ENCODE results near the gene GSTT4.
A peak's percentile ranks its signal among the peaks of the same experiment; 100 is the strongest.
"Not testable (repeated sequence)": the region's sequence is repeated elsewhere in the genome, so short reads cannot be mapped to it uniquely, and the experiment has no call there.

GSTT4 gene

DNA sequence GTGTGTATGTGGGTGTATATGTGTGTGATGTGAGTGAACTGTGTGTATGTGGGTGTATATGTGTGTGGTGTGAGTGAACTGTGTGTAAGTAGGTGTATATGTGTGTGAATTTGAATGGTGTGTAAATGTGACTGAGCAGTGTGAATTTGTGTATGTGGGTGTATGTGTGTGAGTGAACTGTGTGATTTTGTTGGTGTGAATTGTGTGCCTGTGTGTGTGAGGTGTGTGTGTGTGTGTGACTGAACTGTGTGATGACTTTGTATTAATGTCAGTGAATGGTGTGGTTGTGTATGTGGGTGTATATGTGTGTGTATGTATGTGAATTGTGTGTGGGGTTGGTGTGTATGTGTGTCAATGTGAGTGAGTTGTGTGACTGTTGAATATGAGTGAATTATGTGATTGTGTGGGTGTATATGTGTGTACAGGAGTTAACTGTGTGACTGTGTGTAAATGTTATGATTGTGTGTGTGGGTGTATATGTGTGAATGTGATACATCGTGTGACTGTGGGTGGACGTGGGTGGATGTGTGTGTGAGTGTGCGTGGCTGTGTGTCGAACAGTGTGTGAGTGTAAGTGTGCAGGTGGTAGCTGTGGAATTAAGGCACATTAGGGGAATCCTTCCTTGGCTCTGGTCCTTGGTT lies 18.6 kb downstream of the GSTT4 start:
- H4K8ac ChIP-seq (ENCODE audit: low read depth, low read length); H3K79me1 ChIP-seq (ENCODE audit: low read length); H3K4me2 ChIP-seq (ENCODE audit: low read length); H3K4me1 ChIP-seq (ENCODE audit: control insufficient read depth in 1 of 2, insufficient read depth in 2 of 2, low read length in 2 of 2); H3K14ac ChIP-seq (ENCODE audit: low read length); H2BK12ac ChIP-seq (ENCODE audit: low read length); H4K91ac ChIP-seq (ENCODE audit: low read depth, low read length); H3K9me3 ChIP-seq (ENCODE audit: insufficient read depth, low read depth, low read length); H3K27me3 ChIP-seq (ENCODE audit: insufficient read depth, low read length); DNase-seq; H3K23ac ChIP-seq (ENCODE audit: low read length); H3K27ac ChIP-seq (ENCODE audit: low read depth, low read length); H3K36me3 ChIP-seq (ENCODE audit: control insufficient read depth in 1 of 2, insufficient read depth in 2 of 2, low read length in 2 of 2); H2AK5ac ChIP-seq (ENCODE audit: low read length); H2AFZ ChIP-seq (ENCODE audit: insufficient read depth, low read length, poor library complexity); H3K79me2 ChIP-seq (ENCODE audit: control insufficient read depth, insufficient read depth, low read length, poor library complexity); H3K4ac ChIP-seq (ENCODE audit: low read depth, low read length); H2BK5ac ChIP-seq (ENCODE audit: low read depth, low read length, poor library complexity); H3K4me3 ChIP-seq (ENCODE audit: low read depth, low read length); H3K18ac ChIP-seq (ENCODE audit: low read length); H3K9ac ChIP-seq (ENCODE audit: low read length); H2BK120ac ChIP-seq (ENCODE audit: insufficient read depth, low read length, poor library complexity); H4K12ac ChIP-seq (ENCODE audit: low read depth, low read length): not testable (repeated sequence)
- no CpG with 5 or more reads among the region's 4 CpGs for WGBS (ENCODE audit: extremely low coverage, insufficient coverage, insufficient read length)

DNA sequence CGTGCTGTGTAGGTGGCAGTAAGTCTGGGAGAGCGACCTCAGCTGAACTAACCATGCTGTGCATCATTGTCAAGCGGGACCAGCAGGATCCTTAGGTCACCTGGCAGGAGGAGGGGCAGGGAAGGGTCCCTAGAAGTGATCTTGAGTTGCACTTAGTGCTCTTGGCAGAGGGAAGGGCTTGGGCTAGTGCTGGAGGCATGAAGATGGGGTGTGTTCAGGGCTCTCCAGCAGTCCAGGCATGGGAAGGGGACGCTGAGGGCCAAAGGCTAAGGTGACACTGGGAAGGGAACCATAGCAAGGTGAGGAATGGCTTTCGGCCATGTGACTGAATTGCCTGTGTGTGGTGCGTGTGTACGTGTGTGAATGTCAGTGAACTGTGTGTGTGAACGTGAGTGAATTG lies 19.2 kb downstream of the GSTT4 start:
- not testable (repeated sequence) for DNase-seq; H3K4ac ChIP-seq (ENCODE audit: low read depth, low read length); H3K4me1 ChIP-seq (ENCODE audit: control insufficient read depth in 1 of 2, insufficient read depth in 2 of 2, low read length in 2 of 2); H2BK12ac ChIP-seq (ENCODE audit: low read length); H3K4me3 ChIP-seq (ENCODE audit: low read depth, low read length); H3K9me3 ChIP-seq (ENCODE audit: insufficient read depth, low read depth, low read length); H3K27me3 ChIP-seq (ENCODE audit: insufficient read depth, low read length); H2BK5ac ChIP-seq (ENCODE audit: low read depth, low read length, poor library complexity); H3K4me2 ChIP-seq (ENCODE audit: low read length); H3K79me1 ChIP-seq (ENCODE audit: low read length); H4K8ac ChIP-seq (ENCODE audit: low read depth, low read length); H4K91ac ChIP-seq (ENCODE audit: low read depth, low read length); H3K23ac ChIP-seq (ENCODE audit: low read length); H3K36me3 ChIP-seq (ENCODE audit: control insufficient read depth in 1 of 2, insufficient read depth in 2 of 2, low read length in 2 of 2); H4K12ac ChIP-seq (ENCODE audit: low read depth, low read length); H3K79me2 ChIP-seq (ENCODE audit: control insufficient read depth, insufficient read depth, low read length, poor library complexity); H3K9ac ChIP-seq (ENCODE audit: low read length); H2BK120ac ChIP-seq (ENCODE audit: insufficient read depth, low read length, poor library complexity); H2AFZ ChIP-seq (ENCODE audit: insufficient read depth, low read length, poor library complexity); H3K18ac ChIP-seq (ENCODE audit: low read length); H3K27ac ChIP-seq (ENCODE audit: low read depth, low read length); H2AK5ac ChIP-seq (ENCODE audit: low read length); H3K14ac ChIP-seq (ENCODE audit: low read length)
- no CpG with 5 or more reads among the region's 8 CpGs for WGBS (ENCODE audit: extremely low coverage, insufficient coverage, insufficient read length)

DNA sequence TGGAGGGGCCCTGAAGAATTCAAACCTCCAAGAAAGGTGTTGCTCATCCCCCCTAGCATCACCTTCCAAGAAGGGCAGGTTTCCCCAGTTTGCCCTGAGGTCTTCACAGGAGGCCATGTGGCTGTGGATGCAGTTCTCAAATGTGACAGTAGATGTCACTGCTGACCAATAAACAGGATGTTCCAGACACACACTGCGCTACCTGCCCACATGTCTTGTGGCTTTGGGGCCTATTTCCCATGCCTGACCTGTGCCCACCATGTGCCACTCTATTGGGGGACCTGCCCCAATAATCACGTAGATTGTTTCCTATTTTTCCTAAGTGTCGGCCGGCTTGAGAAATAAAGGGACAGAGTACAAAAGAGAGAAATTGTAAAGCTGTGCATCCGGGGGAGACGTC lies 20.8 kb downstream of the GSTT4 start:
- H2BK12ac ChIP-seq (ENCODE audit: low read length) = no peak overlapping the region
- no peak overlapping the region for H2BK5ac ChIP-seq (ENCODE audit: low read depth, low read length, poor library complexity)
- WGBS (ENCODE audit: extremely low coverage, insufficient coverage, insufficient read length) = no CpG with 5 or more reads among the region's 6 CpGs
- no peak overlapping the region for H4K8ac ChIP-seq (ENCODE audit: low read depth, low read length)
- no peaks in the 10 kb centered on the region for H3K36me3 ChIP-seq (ENCODE audit: control insufficient read depth in 1 of 2, insufficient read depth in 2 of 2, low read length in 2 of 2)
- H2AFZ ChIP-seq (ENCODE audit: insufficient read depth, low read length, poor library complexity) = no peak overlapping the region
- H3K27ac ChIP-seq (ENCODE audit: low read depth, low read length) = no peak overlapping the region
- H3K18ac ChIP-seq (ENCODE audit: low read length) = no peak overlapping the region
- no peak overlapping the region for H4K91ac ChIP-seq (ENCODE audit: low read depth, low read length)
- H3K4me3 ChIP-seq (ENCODE audit: low read depth, low read length) = no peak overlapping the region
- H3K4ac ChIP-seq (ENCODE audit: low read depth, low read length) = no peak overlapping the region
- H2AK5ac ChIP-seq (ENCODE audit: low read length) = no peak overlapping the region
- no peaks in the 10 kb centered on the region for H3K79me2 ChIP-seq (ENCODE audit: control insufficient read depth, insufficient read depth, low read length, poor library complexity)
- no peaks in the 10 kb centered on the region for H3K79me1 ChIP-seq (ENCODE audit: low read length)
- H3K9me3 ChIP-seq (ENCODE audit: insufficient read depth, low read depth, low read length) = no peaks in the 10 kb centered on the region
- no peak overlapping the region for H4K12ac ChIP-seq (ENCODE audit: low read depth, low read length)
- no peak overlapping the region for H3K23ac ChIP-seq (ENCODE audit: low read length)
- H3K27me3 ChIP-seq (ENCODE audit: insufficient read depth, low read length) = no peaks in the 10 kb centered on the region
- no peak overlapping the region for H3K4me2 ChIP-seq (ENCODE audit: low read length)
- no peak overlapping the region for H3K9ac ChIP-seq (ENCODE audit: low read length)
- no peak overlapping the region for H2BK120ac ChIP-seq (ENCODE audit: insufficient read depth, low read length, poor library complexity)
- H3K4me1 ChIP-seq (ENCODE audit: control insufficient read depth in 1 of 2, insufficient read depth in 2 of 2, low read length in 2 of 2) = no peaks in the 10 kb centered on the region
- peak; percentile 16 to 55 for DNase-seq
- no peak overlapping the region for H3K14ac ChIP-seq (ENCODE audit: low read length)

DNA sequence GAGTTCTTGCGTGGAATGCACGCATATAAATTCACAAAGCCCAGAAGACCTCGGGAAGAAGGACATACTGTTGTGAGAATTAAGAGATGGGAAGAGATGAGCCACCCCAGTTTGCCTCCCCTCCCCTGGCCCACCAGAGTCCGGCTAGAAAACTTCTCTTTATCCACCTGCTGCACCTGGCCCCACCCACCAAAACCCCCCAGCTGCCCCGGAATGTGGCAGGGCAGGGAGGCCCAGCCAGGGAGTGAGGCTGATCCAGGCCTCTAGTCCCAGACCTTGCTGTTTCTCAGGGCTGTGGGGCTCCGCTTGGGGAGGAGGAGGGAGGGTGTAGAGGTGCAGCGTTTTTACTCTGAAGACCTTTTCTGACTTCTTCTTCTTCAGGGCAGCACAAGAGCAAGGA lies 24.7 kb downstream of the GSTT4 start:
- not testable (repeated sequence) for H2AFZ ChIP-seq (ENCODE audit: insufficient read depth, low read length, poor library complexity); H3K36me3 ChIP-seq (ENCODE audit: control insufficient read depth in 1 of 2, insufficient read depth in 2 of 2, low read length in 2 of 2); H3K14ac ChIP-seq (ENCODE audit: low read length); H2BK120ac ChIP-seq (ENCODE audit: insufficient read depth, low read length, poor library complexity); H3K9ac ChIP-seq (ENCODE audit: low read length); H3K4ac ChIP-seq (ENCODE audit: low read depth, low read length); H3K27me3 ChIP-seq (ENCODE audit: insufficient read depth, low read length); H4K91ac ChIP-seq (ENCODE audit: low read depth, low read length); DNase-seq; H3K79me1 ChIP-seq (ENCODE audit: low read length); H3K23ac ChIP-seq (ENCODE audit: low read length); H4K12ac ChIP-seq (ENCODE audit: low read depth, low read length); H3K9me3 ChIP-seq (ENCODE audit: insufficient read depth, low read depth, low read length); H2BK5ac ChIP-seq (ENCODE audit: low read depth, low read length, poor library complexity); H4K8ac ChIP-seq (ENCODE audit: low read depth, low read length); H2AK5ac ChIP-seq (ENCODE audit: low read length); H3K18ac ChIP-seq (ENCODE audit: low read length); H3K4me2 ChIP-seq (ENCODE audit: low read length); H3K27ac ChIP-seq (ENCODE audit: low read depth, low read length); H3K4me3 ChIP-seq (ENCODE audit: low read depth, low read length); H3K4me1 ChIP-seq (ENCODE audit: control insufficient read depth in 1 of 2, insufficient read depth in 2 of 2, low read length in 2 of 2); H3K79me2 ChIP-seq (ENCODE audit: control insufficient read depth, insufficient read depth, low read length, poor library complexity); H2BK12ac ChIP-seq (ENCODE audit: low read length)
- WGBS (ENCODE audit: extremely low coverage, insufficient coverage, insufficient read length) = no CpG with 5 or more reads among the region's 7 CpGs
